SK-N-SH (cell line): Measurements from ENCODE around the gene ELMO2. TPM values are rescaled to one million over a fixed set of nuclear protein-coding genes. Genes with fewer than 3 reads are reported as not detected.
A peak's percentile ranks its signal among the peaks of the same experiment; 100 is the strongest.

ENCODE experiments used
- CTCF ChIA-PET: fragments of 300-600, 350-600 bp; formaldehyde crosslinking; extraction: SDS; loops from one replicate; lab custom pipeline; 2021; lab: Yijun Ruan, JAX
- POLR2A ChIA-PET: fragments of 350-600 bp; sonication (Branson Sonifier 250); formaldehyde crosslinking; extraction: SDS; loops from one replicate; lab custom pipeline; 2020; ENCODE audit warnings: antibody characterized with exemption, inconsistent platforms; lab: Yijun Ruan, JAX
- DNase-seq: peaks from one replicate; pipeline ENCODE4 v3.0.0; 2012
- H2AFZ ChIP-seq: fragments of 200-600 bp; sonication (generic); 2 replicates; pipeline ENCODE4 v1.8.1; 2016; ENCODE audit warnings: antibody characterized with exemption, mild to moderate bottlenecking, low read depth
- H3F3A ChIP-seq: fragments of 200-600 bp; sonication (generic); replicated peaks from 2 replicates; pipeline ENCODE3; 2016; ENCODE audit warnings: antibody characterized with exemption, mild to moderate bottlenecking; ENCODE audit not compliant: insufficient read depth
- H3K27ac ChIP-seq, 2 experiments: fragments of 200-500 bp in 1 of 2; fragments of 200-600 bp in 1 of 2; sonication (Bioruptor generic) in 1 of 2; sonication (generic), shearing (Covaris generic) in 1 of 2; 2 replicates each; pipeline versions ENCODE4 v1.5.1 to v1.6.1; 2014 to 2016; ENCODE audit warnings: low read depth in 2 of 2, inconsistent platforms in 1 of 2, low read length in 1 of 2, mild to moderate bottlenecking in 1 of 2, mixed read lengths in 1 of 2
- H3K27me3 ChIP-seq: fragments of 200-600 bp; sonication (generic), shearing (Covaris generic); 2 replicates; pipeline ENCODE4 v1.6.1; 2016; ENCODE audit warnings: mixed run types; ENCODE audit not compliant: insufficient read depth
- H3K36me3 ChIP-seq, 2 experiments: fragments of 200-500 bp in 1 of 2; fragments of 200-600 bp in 1 of 2; sonication (Bioruptor generic) in 1 of 2; sonication (generic) in 1 of 2; replicated peaks in 1 of 2; 2 replicates each; pipeline versions ENCODE3 to v1.5.1; 2014 to 2016; ENCODE audit warnings: low read length in 1 of 2, mild to moderate bottlenecking in 1 of 2; ENCODE audit not compliant: insufficient read depth in 2 of 2, control insufficient read depth in 1 of 2
- H3K4me1 ChIP-seq, 2 experiments: fragments of 200-500 bp in 1 of 2; fragments of 200-600 bp in 1 of 2; sonication (Bioruptor generic) in 1 of 2; sonication (generic), shearing (Covaris generic) in 1 of 2; 2 replicates each; pipeline versions ENCODE4 v1.5.1 to v1.6.1; 2014 to 2016; ENCODE audit warnings: low read depth in 1 of 2, low read length in 1 of 2, mixed run types in 1 of 2; ENCODE audit not compliant: insufficient read depth in 2 of 2, control insufficient read depth in 1 of 2
- H3K4me2 ChIP-seq: fragments of 200-600 bp; sonication (generic), shearing (Covaris generic); 2 replicates; pipeline ENCODE4 v1.6.1; 2017; ENCODE audit warnings: mixed run types
- H3K4me3 ChIP-seq, 2 experiments: fragments of 200-500 bp in 1 of 2; fragments of 200-600 bp in 1 of 2; sonication (Bioruptor generic) in 1 of 2; sonication (generic), shearing (Covaris generic) in 1 of 2; 2 replicates each; pipeline versions ENCODE4 v1.5.1 to v1.8.1; 2014 to 2016; ENCODE audit warnings: low read depth in 2 of 2, inconsistent platforms in 1 of 2, low read length in 1 of 2, mild to moderate bottlenecking in 1 of 2, mixed read lengths in 1 of 2, moderate library complexity in 1 of 2
- H3K79me2 ChIP-seq: fragments of 200-600 bp; sonication (generic); 2 replicates; pipeline ENCODE4 v1.8.1; 2017; ENCODE audit warnings: mild to moderate bottlenecking; ENCODE audit not compliant: insufficient read depth
- H3K9ac ChIP-seq: fragments of 200-600 bp; sonication (generic); 2 replicates; pipeline ENCODE4 v1.6.1; 2017; ENCODE audit warnings: mixed run types
- H3K9me2 ChIP-seq: fragments of 200-600 bp; sonication (generic); 2 replicates; pipeline ENCODE4 v1.6.1; 2017; ENCODE audit warnings: mixed run types
- H3K9me3 ChIP-seq: fragments of 200-600 bp; sonication (generic); 2 replicates; pipeline ENCODE4 v1.6.1; 2017; ENCODE audit warnings: mixed run types, mild to moderate bottlenecking, moderate library complexity
- H4K20me1 ChIP-seq: fragments of 200-600 bp; sonication (generic); 2 replicates; pipeline ENCODE4 v1.6.1; 2017; ENCODE audit warnings: mild to moderate bottlenecking, mixed run types; ENCODE audit not compliant: insufficient read depth
- CHD2 ChIP-seq: fragments of 150-350 bp; IDR thresholded peaks from 2 replicates; pipeline ENCODE4 v1.6.1; 2018; ENCODE audit warnings: low read length; ENCODE audit not compliant: partially characterized antibody
- EP300 ChIP-seq, 2 experiments: IDR thresholded peaks; 2 replicates each; pipeline versions ENCODE4 v1.4.0 to v1.6.1; 2012; ENCODE audit warnings: borderline replicate concordance in 1 of 2, low read depth in 1 of 2, low read length in 1 of 2
- FOSL2 ChIP-seq: IDR thresholded peaks from 2 replicates; pipeline ENCODE4 v1.4.0; 2012; ENCODE audit warnings: low read depth, mild to moderate bottlenecking, moderate library complexity, borderline replicate concordance
- FOXJ3 ChIP-seq: sonication (generic); formaldehyde crosslinking; IDR thresholded peaks from 2 replicates; pipeline ENCODE4 v1.5.1; 2020; ENCODE audit warnings: mild to moderate bottlenecking, missing genetic modification reagents
- FOXM1 ChIP-seq: IDR thresholded peaks from 2 replicates; pipeline ENCODE4 v1.4.0; 2012; ENCODE audit warnings: low read depth, mild to moderate bottlenecking
- GATA2 ChIP-seq: sonication (generic); formaldehyde crosslinking; IDR thresholded peaks from 2 replicates; pipeline ENCODE4 v1.5.0; 2020; ENCODE audit warnings: mild to moderate bottlenecking, missing genetic modification reagents
- MXI1 ChIP-seq: IDR thresholded peaks from 2 replicates; pipeline ENCODE4 v1.6.1; 2012; ENCODE audit warnings: mild to moderate bottlenecking, low read depth, low read length, improper control_type of control experiment
- NRF1 ChIP-seq: IDR thresholded peaks from 2 replicates; pipeline ENCODE4 v1.6.1; 2012; ENCODE audit warnings: low read depth, mild to moderate bottlenecking, low read length
- RAD21 ChIP-seq: IDR thresholded peaks from 2 replicates; pipeline ENCODE4 v1.6.1; 2012; ENCODE audit warnings: mild to moderate bottlenecking, low read length
- RCOR1 ChIP-seq: fragments of 150-350 bp; IDR thresholded peaks from 2 replicates; pipeline ENCODE4 v1.6.1; 2017; ENCODE audit warnings: antibody characterized with exemption, low read length
- RXRA ChIP-seq: IDR thresholded peaks from 2 replicates; pipeline ENCODE4 v1.4.0; 2012; ENCODE audit warnings: low read depth, mild to moderate bottlenecking, borderline replicate concordance
- SIN3A ChIP-seq: IDR thresholded peaks from 2 replicates; pipeline ENCODE4 v1.6.1; 2012; ENCODE audit warnings: low read depth, mild to moderate bottlenecking, low read length, moderate library complexity, borderline replicate concordance
- SMC3 ChIP-seq: IDR thresholded peaks from 2 replicates; pipeline ENCODE4 v1.6.1; 2012; ENCODE audit warnings: low read depth, low read length, improper control_type of control experiment
- TAF1 ChIP-seq: IDR thresholded peaks from 2 replicates; pipeline ENCODE4 v1.6.1; 2012; ENCODE audit warnings: low read depth, mild to moderate bottlenecking, low read length, moderate library complexity, borderline replicate concordance
- TCF12 ChIP-seq: IDR thresholded peaks from 2 replicates; pipeline ENCODE4 v1.4.0; 2012
- WGBS: methylation state at CpG from one replicate; pipeline ENCODE4 v1.1.6; 2017; ENCODE audit warnings: low lambda C conversion rate; 5-methylcytosine and 5-hydroxymethylcytosine counted together
- polyA plus RNA-seq, 3 experiments: library from polyadenylated mRNA; depleted of rRNA; stranded (reverse); fragments of >200 nt; gene quantifications; 2 replicates each; pipeline ENCODE4 v1.2.3, GENCODE V29; 2012
- TF ChIP-seq, protein P1 (sequence below): IDR thresholded peaks from 2 replicates; pipeline ENCODE4 v1.4.0; 2012; ENCODE audit warnings: low read depth, borderline replicate concordance
- TF ChIP-seq, protein P2 (sequence below): fragments of 200-600 bp; sonication (generic); IDR thresholded peaks from 2 replicates; pipeline ENCODE4 v1.6.1; 2017; ENCODE audit warnings: antibody characterized with exemption, mild to moderate bottlenecking, moderate library complexity

The ELMO2 gene
- polyA plus RNA-seq, 1 of the 3 experiments (the other 2 are of a cell fraction): 32.1 TPM

DNA sequence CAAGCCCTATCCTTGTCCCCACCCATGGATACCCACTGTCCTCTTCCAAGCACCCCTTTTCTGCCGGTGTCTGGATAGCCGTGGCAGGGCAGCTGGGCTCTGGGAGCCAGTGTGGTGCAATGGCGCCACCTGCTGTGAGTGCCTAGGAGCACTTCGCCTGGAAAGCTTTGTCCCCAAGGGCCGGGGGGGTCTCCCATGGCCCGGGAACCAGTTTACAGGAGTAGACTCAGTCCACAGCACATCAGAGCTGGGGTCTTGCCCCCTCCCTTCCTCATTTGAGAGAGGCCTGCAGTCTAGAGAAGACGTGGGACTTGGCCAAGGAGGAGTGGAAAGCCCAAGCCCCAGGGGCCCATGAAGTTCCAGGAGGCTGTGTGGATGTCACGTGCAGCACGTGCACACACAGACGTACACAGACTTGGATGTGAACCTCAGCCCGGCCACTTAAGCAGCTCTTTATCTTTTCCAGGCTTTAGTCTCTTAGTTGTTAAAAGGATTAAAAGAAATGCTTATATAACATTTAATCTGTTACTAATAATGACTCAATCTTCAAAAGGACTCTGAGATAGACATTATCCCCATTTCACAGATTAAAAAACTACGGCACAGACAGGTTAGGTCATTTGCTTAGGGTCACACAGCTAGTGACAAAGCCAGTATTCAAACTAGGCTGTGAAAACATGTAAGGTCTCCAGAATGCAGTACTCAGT lies 57.2 kb downstream of the ELMO2 start:
- Histone ChIP-seq H3K27me3 (no peaks in the 10 kb centered on the region), H4K20me1 (no peaks in the 10 kb centered on the region), H3K4me3 (peak overlapping the region in 1 of 2 experiments; percentile 28; a peak in 1 of 4 replicates), H3K79me2 (no peaks in the 10 kb centered on the region), H3K4me1 (peaks cover 16 to 51% of the 10 kb centered on the region in 2 experiments; a peak in 3 of 4 replicates), H2AFZ (no peak overlapping the region), H3K9ac (no peak overlapping the region), H3K27ac (0 out of 4 replicates have a peak overlapping the region, but pooled peaks of 1 of the 2 experiments have one; percentile 81), H3K4me2 (no peak overlapping the region), H3F3A (peaks cover 12% of the 10 kb centered on the region), H3K9me2 (no peaks in the 10 kb centered on the region), H3K36me3 (peaks cover 13% of the 10 kb centered on the region in 2 experiments), H3K9me3 (no peaks in the 10 kb centered on the region)
- ChIA-PET POLR2A (interaction anchor here (0.6 to 1.4 kb wide), 5 partner anchors 12 to 318 kb away, joined by 3 to 4 read pairs (median 3); no protein-coding TSS in a partner anchor), CTCF (interaction anchor here (0.6 to 11.6 kb wide), 79 partner anchors 11 to 379 kb away, joined by 3 to 219 read pairs (median 5); partner anchors contain the start of genes CDH22 and SLC12A5)
- DNase-seq: peak; percentile 90
- 50% methylated on average over 12 of the region's 12 CpGs for WGBS
- TF ChIP-seq EP300 (IDR thresholded peaks at IDR 0.05; ENCODE audit: borderline replicate concordance in 1 of 2, low read depth in 1 of 2, low read length in 1 of 2) (no peak), NRF1 (no peak), SIN3A (no peak), RXRA (no peak), FOXJ3 (CRISPR knock-in tag) (no peak), MXI1 (no peak), RAD21 (peak; percentile 93), FOSL2 (no peak), TCF12 (no peak), SMC3 (peak; percentile 84), TAF1 (no peak), RCOR1 (no peak), GATA2 (CRISPR knock-in tag) (no peak), CHD2 (no peak), FOXM1 (no peak)
- TF ChIP-seq, protein P1, sequence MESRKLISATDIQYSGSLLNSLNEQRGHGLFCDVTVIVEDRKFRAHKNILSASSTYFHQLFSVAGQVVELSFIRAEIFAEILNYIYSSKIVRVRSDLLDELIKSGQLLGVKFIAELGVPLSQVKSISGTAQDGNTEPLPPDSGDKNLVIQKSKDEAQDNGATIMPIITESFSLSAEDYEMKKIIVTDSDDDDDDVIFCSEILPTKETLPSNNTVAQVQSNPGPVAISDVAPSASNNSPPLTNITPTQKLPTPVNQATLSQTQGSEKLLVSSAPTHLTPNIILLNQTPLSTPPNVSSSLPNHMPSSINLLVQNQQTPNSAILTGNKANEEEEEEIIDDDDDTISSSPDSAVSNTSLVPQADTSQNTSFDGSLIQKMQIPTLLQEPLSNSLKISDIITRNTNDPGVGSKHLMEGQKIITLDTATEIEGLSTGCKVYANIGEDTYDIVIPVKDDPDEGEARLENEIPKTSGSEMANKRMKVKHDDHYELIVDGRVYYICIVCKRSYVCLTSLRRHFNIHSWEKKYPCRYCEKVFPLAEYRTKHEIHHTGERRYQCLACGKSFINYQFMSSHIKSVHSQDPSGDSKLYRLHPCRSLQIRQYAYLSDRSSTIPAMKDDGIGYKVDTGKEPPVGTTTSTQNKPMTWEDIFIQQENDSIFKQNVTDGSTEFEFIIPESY: no peak
- TF ChIP-seq, protein P2, sequence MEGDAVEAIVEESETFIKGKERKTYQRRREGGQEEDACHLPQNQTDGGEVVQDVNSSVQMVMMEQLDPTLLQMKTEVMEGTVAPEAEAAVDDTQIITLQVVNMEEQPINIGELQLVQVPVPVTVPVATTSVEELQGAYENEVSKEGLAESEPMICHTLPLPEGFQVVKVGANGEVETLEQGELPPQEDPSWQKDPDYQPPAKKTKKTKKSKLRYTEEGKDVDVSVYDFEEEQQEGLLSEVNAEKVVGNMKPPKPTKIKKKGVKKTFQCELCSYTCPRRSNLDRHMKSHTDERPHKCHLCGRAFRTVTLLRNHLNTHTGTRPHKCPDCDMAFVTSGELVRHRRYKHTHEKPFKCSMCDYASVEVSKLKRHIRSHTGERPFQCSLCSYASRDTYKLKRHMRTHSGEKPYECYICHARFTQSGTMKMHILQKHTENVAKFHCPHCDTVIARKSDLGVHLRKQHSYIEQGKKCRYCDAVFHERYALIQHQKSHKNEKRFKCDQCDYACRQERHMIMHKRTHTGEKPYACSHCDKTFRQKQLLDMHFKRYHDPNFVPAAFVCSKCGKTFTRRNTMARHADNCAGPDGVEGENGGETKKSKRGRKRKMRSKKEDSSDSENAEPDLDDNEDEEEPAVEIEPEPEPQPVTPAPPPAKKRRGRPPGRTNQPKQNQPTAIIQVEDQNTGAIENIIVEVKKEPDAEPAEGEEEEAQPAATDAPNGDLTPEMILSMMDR: peak; percentile 82
